B cell (primary cell): ENCODE measurements around the gene GMEB2. TPM values are rescaled to one million over a fixed set of nuclear protein-coding genes. Genes with fewer than 3 reads are reported as not detected.

Experiments used
- ATAC-seq: fragments of 200-7000 bp; cut with Tn5 transposase; one replicate; pipeline ENCODE4 v1.10.0; 2021; ENCODE audit warnings: low read depth, mild to moderate bottlenecking, moderate number of reproducible peaks, moderate library complexity
- CTCF ChIA-PET: fragments of 350-600 bp; sonication (Branson Sonifier 250); formaldehyde crosslinking; loops from one replicate; lab custom pipeline; 2021; ENCODE audit warnings: antibody characterized with exemption, inconsistent platforms; lab: Charles Lee
- POLR2A ChIA-PET: fragments of 350-600 bp; sonication (Branson Sonifier 250); formaldehyde crosslinking; loops from one replicate; lab custom pipeline; 2021; ENCODE audit warnings: antibody characterized with exemption; lab: Charles Lee
- DNase-seq: peaks from one replicate; pipeline ENCODE4 v3.0.0; 2013
- H2AFZ ChIP-seq: 2 replicates; pipeline ENCODE4 v1.6.1; 2012; ENCODE audit warnings: mild to moderate bottlenecking, low read depth, low read length; ENCODE audit not compliant: insufficient read depth, poor library complexity, severe bottlenecking
- H3K27ac ChIP-seq, 2 donors: 1 replicate in 1 of 2; 2 replicates in 1 of 2; pipeline ENCODE4 v1.5.1; 2012 to 2013; ENCODE audit warnings: low read length in 2 of 2, mild to moderate bottlenecking in 2 of 2, moderate library complexity in 1 of 2
- H3K27me3 ChIP-seq, 4 experiments: fragments of 200-600 bp in 1 of 4; sonication (generic) in 1 of 4; replicated peaks in 1 of 4; 1 replicate in 2 of 4; 2 replicates in 2 of 4; pipeline versions ENCODE4 v1.6.1 to v1.7.0; 2013 to 2016; ENCODE audit warnings: low read length in 3 of 4, mild to moderate bottlenecking in 2 of 4, mixed read lengths in 1 of 4, moderate library complexity in 1 of 4; ENCODE audit not compliant: insufficient read depth in 4 of 4, control insufficient read depth in 3 of 4; ENCODE audit errors: control extremely low read depth in 1 of 4
- H3K36me3 ChIP-seq, 2 experiments: replicated peaks in 1 of 2; 1 replicate in 1 of 2; 2 replicates in 1 of 2; pipeline versions ENCODE4 v1.6.1 to v1.7.1; 2013; ENCODE audit warnings: low read length in 1 of 2; ENCODE audit not compliant: insufficient read depth in 2 of 2, control insufficient read depth in 1 of 2; ENCODE audit errors: control extremely low read depth in 1 of 2, extremely low read depth in 1 of 2
- H3K4me1 ChIP-seq, 2 donors: fragments of 200-600 bp in 1 of 2; sonication (generic) in 1 of 2; 1 replicate in 1 of 2; 2 replicates in 1 of 2; pipeline versions ENCODE4 v1.5.1 to v1.6.1; 2013 to 2017; ENCODE audit warnings: low read length in 2 of 2; ENCODE audit not compliant: control insufficient read depth in 2 of 2, insufficient read depth in 2 of 2
- H3K4me2 ChIP-seq: replicated peaks from 2 replicates; pipeline ENCODE3; 2012; ENCODE audit warnings: mild to moderate bottlenecking, low read depth, low read length; ENCODE audit not compliant: poor library complexity, severe bottlenecking
- H3K4me3 ChIP-seq, 5 experiments: fragments of 200-600 bp in 1 of 5; sonication (generic) in 1 of 5; 1 replicate in 3 of 5; 2 replicates in 2 of 5; pipeline versions ENCODE4 v1.5.1 to v1.7.0; 2011 to 2016; ENCODE audit warnings: low read length in 4 of 5, mild to moderate bottlenecking in 4 of 5, low read depth in 2 of 5, control low read depth in 1 of 5, moderate library complexity in 1 of 5; ENCODE audit not compliant: insufficient read depth in 1 of 5; ENCODE audit errors: control extremely low read depth in 1 of 5, extremely low read depth in 1 of 5
- H3K79me2 ChIP-seq: fragments of 200-600 bp; sonication (generic); one replicate; pipeline ENCODE4 v1.6.0; 2016; ENCODE audit warnings: low read length; ENCODE audit not compliant: control insufficient read depth, insufficient read depth
- H3K9ac ChIP-seq: fragments of 200-600 bp; sonication (generic); 2 replicates; pipeline ENCODE4 v1.6.1; 2017; ENCODE audit warnings: mild to moderate bottlenecking, low read length, moderate library complexity
- H3K9me3 ChIP-seq, 3 donors: one replicate each; pipeline versions ENCODE4 v1.6.1 to v1.7.1; 2013; ENCODE audit warnings: low read length in 2 of 3; ENCODE audit not compliant: control insufficient read depth in 2 of 3, insufficient read depth in 1 of 3; ENCODE audit errors: control extremely low read depth in 1 of 3
- H4K20me1 ChIP-seq: 2 replicates; pipeline ENCODE4 v1.6.0; 2012; ENCODE audit warnings: mild to moderate bottlenecking, low read length; ENCODE audit not compliant: insufficient read depth, control insufficient read depth, poor library complexity, severe bottlenecking
- H3K27ac Mint-ChIP-seq: one replicate; pipeline ENCODE4 v1.8.0; 2021; ENCODE audit warnings: mixed read lengths
- H3K27me3 Mint-ChIP-seq: one replicate; pipeline ENCODE4 v1.8.0; 2021; ENCODE audit warnings: mixed read lengths
- H3K4me1 Mint-ChIP-seq: one replicate; pipeline ENCODE4 v1.8.0; 2021; ENCODE audit warnings: mixed read lengths
- H3K4me3 Mint-ChIP-seq: one replicate; pipeline ENCODE4 v1.8.0; 2021; ENCODE audit warnings: mixed read lengths
- H3K9me3 Mint-ChIP-seq: one replicate; pipeline ENCODE4 v1.8.0; 2022; ENCODE audit warnings: mixed read lengths; ENCODE audit not compliant: insufficient read depth
- EZH2 ChIP-seq: IDR thresholded peaks from 2 replicates; pipeline ENCODE4 v1.6.1; 2012; ENCODE audit warnings: borderline replicate concordance, low read depth, mild to moderate bottlenecking, moderate library complexity, low read length; ENCODE audit not compliant: insufficient read depth, poor library complexity, severe bottlenecking
- WGBS: methylation state at CpG from one replicate; pipeline ENCODE4 v1.1.5; 2013; ENCODE audit warnings: missing lambda C conversion rate; ENCODE audit not compliant: insufficient coverage; 5-methylcytosine and 5-hydroxymethylcytosine counted together
- intact Hi-C: fragments of 100-400 bp; cut with micrococcal nuclease; formaldehyde crosslinking; loops from one replicate; pipeline ENCODE4 v1.10.0; 2022
- polyA plus RNA-seq: library from polyadenylated mRNA; depleted of rRNA; stranded (reverse); fragments of >200 nt; gene quantifications from 2 replicates; pipeline ENCODE4 v1.2.3, GENCODE V29; 2012
- total RNA-seq, 2 donors: library from RNA; stranded (reverse); fragments of 120-200 nt in 1 of 2; gene quantifications; 1 replicate in 1 of 2; 2 replicates in 1 of 2; pipeline versions ENCODE4 v1.2.3 to v1.2.4, GENCODE V29; 2013 to 2022
- TF ChIP-seq, protein P1 (sequence below): fragments of 200-600 bp; IDR thresholded peaks from one replicate; pipeline ENCODE4 v1.8.0; 2022; ENCODE audit warnings: antibody characterized with exemption, mild to moderate bottlenecking

The GMEB2 gene
- total and polyA plus RNA-seq, 2 donors (not counting 1 experiment from before 2014, with no cell fraction given), result 17.7 to 24.5 TPM

DNA sequence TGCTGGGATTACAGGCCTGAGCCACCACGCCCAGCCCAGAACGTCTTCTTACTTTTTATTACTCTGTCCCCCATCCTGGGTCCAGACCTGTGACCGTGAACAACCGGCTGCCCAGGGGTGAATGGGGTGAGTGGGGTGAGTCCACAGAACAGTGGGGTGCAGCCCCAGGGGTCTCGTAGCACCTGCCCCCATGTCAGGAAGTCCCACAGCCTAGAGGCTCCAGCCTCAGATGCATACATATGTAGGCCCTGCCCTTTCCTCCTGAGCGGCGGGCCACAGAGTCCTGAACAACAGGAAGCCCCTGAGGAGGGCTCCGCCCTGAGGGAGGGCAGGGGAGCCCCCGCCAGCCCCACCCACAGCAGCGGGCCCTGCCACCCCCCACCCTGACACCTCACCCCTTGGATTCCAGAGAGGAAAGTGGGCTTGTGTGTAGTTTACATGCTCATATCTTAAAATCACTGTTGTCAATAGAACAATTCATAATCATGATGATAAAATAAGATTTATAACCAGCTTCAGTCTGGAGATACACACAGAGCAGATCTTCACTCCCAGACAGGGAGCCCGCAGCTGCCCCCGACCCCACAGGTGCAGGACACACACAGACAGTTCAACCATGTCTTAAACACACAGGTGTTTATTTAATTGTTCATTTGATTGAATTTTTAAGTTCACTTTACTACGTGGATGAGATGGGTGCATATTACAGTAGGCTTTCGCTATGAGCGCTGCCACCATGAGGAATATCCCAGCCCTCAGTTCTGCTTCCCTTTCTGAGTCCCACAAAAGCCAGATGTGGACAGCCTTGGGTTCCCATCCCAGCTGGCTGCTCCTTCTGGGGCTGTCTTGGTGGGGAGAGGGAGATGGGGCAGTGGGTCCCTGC is 12.4 kb upstream of the GMEB2 start:
- H3K9ac ChIP-seq, result peak overlapping the region; percentile 98
- peak; percentile 44 for ATAC-seq

More for the DNA sequence above, 12.4 kb upstream of the GMEB2 start:
- H3K4me1 ChIP-seq, result peaks cover 48 to 68% of the 10 kb centered on the region in 2 donors
- peak overlapping the region; percentile 13 to 97 (median 84) for H3K4me3 ChIP-seq
- DNase-seq, result peak; percentile 74
- intact Hi-C loops, result loop anchor here (1.0 kb wide), 1 partner anchor 12 kb away; the partner anchor contains the start of gene GMEB2
- Mint-ChIP-seq H3K4me1 (peaks cover 47% of the 10 kb centered on the region), H3K27ac (peak overlapping the region; percentile 100), H3K9me3 (peaks cover 2% of the 10 kb centered on the region), H3K4me3 (peak overlapping the region; percentile 94), H3K27me3 (no peaks in the 10 kb centered on the region)
- peaks cover 17% of the 10 kb centered on the region for H3K79me2 ChIP-seq
- ChIA-PET POLR2A (interaction anchor here (0.9 to 4.0 kb wide), 5 partner anchors 9 to 97 kb away, joined by 3 to 31 read pairs (median 19); partner anchors contain the start of genes GMEB2, LIME1 and RTEL1), CTCF (interaction anchor here (1.0 to 2.2 kb wide), 2 partner anchors 19 to 101 kb away, joined by 3 to 8 read pairs; partner anchors contain the start of gene RTEL1)
- H3K9me3 ChIP-seq, result peaks cover 0 to 3% (median 0%) of the 10 kb centered on the region in 3 donors
- no peaks in the 10 kb centered on the region for H4K20me1 ChIP-seq
- peak overlapping the region; percentile 80 to 82 for H3K27ac ChIP-seq
- H3K27me3 ChIP-seq, result no peaks in the 10 kb centered on the region
- H2AFZ ChIP-seq, result peak overlapping the region; percentile 54
- no peak for TF ChIP-seq EZH2
- TF ChIP-seq, protein P1, sequence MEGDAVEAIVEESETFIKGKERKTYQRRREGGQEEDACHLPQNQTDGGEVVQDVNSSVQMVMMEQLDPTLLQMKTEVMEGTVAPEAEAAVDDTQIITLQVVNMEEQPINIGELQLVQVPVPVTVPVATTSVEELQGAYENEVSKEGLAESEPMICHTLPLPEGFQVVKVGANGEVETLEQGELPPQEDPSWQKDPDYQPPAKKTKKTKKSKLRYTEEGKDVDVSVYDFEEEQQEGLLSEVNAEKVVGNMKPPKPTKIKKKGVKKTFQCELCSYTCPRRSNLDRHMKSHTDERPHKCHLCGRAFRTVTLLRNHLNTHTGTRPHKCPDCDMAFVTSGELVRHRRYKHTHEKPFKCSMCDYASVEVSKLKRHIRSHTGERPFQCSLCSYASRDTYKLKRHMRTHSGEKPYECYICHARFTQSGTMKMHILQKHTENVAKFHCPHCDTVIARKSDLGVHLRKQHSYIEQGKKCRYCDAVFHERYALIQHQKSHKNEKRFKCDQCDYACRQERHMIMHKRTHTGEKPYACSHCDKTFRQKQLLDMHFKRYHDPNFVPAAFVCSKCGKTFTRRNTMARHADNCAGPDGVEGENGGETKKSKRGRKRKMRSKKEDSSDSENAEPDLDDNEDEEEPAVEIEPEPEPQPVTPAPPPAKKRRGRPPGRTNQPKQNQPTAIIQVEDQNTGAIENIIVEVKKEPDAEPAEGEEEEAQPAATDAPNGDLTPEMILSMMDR, result no peak
- H3K4me2 ChIP-seq, result peak overlapping the region; percentile 90
- 24% methylated on average over 5 of the region's 15 CpGs for whole genome bisulfite sequencing
- H3K36me3 ChIP-seq, result no peaks in the 10 kb centered on the region
